ENCODE measurements around the gene ROBO4.

GRCh38 chr11:124892750-124893454, 4.8 kb downstream of the ROBO4 start:
- TF ChIP-seq CTCF (IDR thresholded peaks at IDR 0.05): no peak
- no peak for TF ChIP-seq POLR2A (IDR thresholded peaks at IDR 0.05)
